ENCODE measurements around the gene SLC22A1. TPM values are rescaled to one million over a fixed set of nuclear protein-coding genes. Genes with fewer than 3 reads are reported as not detected.
A peak's percentile ranks its signal among the peaks of the same experiment; 100 is the strongest.

SLC22A1 gene
- polyA plus RNA-seq, 1 donor: 0.77 TPM

DNA sequence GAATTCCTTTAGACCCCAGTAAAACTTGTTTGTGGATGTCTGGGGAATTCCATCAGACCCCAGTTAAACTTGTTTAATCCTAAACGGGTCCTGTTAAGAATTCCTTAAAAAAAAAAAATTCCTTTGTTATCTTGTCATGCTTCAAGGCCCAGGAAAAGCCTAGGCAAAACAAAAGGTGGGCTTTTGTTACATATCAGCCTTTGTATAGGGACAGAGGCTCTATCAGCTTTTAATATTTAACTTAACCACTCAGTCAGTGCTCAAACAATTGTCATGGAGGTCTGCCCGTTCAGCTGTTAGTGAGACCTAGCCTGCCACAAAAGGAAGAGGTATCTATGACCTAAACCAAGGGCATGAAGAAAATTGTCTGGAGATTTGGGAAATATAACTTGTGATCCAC is 53.1 kb downstream of the SLC22A1 start:
- DNase-seq: no peak

DNA sequence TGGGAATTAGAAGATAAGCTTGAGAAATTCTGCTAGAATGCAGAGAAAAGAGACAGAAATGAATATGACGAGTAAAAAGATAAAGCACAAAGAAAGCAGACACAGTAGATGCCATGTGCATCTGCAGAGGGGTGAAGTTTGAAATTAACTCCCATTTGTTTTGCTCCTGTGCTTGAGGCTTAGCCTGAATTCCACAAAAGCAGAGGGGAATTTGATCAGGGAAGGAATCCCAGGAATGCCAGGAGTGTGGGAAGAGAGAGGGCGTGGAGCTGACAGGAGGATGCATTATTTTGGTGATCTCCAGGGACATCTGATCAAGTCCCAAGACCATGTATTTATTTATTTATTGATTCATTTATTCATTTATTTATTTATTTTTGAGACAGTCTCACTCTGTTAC is 55.6 kb downstream of the SLC22A1 start:
- no peak for DNase-seq

GRCh38 chr6:160178271-160178670 is 56.7 kb downstream of the SLC22A1 start:
- no peak for DNase-seq

- DNase-seq: no peak
Observed at GRCh38 chr6:160180706-160181105, 59.1 kb downstream of the SLC22A1 start.

DNA sequence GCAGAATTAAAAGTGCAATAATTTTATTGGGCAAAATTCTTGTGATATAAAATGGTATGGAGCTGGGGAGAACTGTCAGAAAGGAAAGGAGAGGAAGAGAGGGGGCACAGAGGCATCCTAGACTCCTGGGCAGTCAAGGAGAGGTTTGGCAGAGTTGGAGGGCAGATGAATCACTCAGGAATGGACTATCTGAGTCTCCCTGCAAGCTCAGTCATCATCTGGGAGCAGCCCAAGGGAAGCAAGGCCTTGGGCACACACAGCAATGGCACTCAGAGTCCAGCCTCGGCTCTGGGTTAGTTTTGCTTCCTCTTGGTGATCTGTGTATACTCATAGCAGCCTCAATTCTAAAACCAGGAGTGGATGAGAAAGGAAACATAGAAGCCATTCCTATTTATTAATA is 67.2 kb downstream of the SLC22A1 start:
- no peak for DNase-seq

GRCh38 chr6:160190081-160190480 is 68.5 kb downstream of the SLC22A1 start:
- no peak for DNase-seq

- DNase-seq: no peak
Observed at GRCh38 chr6:160190973-160191372, 69.4 kb downstream of the SLC22A1 start.

DNA sequence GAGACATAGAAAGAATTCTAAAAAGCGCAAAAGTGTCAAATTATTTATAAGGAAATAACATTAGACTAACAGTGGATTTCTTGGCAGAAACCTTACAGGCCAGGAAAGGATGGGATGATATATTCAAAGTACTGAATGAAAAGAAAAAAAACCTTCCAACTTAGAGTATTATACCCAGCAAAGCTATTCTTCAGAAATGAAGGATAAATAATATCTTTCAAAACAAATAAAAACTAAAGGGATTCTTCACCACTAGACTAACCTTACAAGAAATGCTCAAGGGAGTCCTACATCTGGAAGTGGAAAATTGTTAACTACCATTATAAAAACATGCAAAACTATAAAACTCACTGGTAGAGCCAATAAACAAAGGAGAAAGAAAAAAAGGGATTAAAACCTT is 71.2 kb downstream of the SLC22A1 start:
- DNase-seq: no peak

GRCh38 chr6:160194808-160195207 is 73.2 kb downstream of the SLC22A1 start:
- DNase-seq: no peak

DNA sequence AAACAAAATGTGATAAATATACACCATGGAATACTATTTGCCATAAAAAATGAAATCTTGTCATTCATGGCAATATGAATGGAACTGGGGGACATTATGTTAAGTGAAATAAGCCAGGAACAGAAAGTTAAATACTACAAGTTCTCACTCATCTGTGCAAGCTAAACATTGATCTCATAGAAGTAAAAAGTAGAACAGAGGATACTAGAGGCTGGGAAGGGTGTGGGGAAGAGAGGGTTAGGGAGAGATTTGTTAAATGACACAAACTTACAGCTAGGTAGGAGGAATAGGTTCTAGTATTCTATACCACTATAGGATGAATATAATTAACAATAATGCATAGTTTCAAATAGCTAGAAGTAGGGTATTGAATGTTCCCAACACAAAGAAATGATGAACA is 76.0 kb downstream of the SLC22A1 start:
- DNase-seq: no peak

DNA sequence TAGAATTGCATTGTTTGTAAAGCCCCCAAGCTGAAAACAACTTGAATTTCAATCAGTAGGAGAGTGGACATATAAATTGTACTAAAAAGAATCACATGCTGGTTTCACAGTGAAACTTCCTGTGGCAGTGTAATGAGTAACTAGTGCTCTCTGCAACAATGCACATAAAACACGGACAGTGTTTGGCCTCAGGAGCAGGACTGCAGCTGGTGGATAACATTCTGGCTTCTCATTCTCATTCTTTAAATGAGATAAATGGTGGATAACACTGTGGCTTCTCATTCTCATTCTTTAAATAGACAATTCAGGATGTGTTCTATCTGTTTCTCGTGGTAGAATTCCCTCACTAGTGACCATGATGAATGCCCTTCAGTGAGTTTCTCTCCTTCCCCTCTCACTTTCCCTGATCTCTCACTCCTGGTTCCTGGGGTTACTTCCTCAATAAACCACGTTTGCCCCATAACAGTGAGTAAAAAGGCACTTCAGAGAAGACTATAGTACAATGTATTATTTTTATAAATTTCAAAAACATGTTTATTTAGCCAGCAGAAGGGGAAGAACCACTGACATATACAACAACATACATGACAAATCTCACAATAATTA is 77.1 kb downstream of the SLC22A1 start:
- DNase-seq: no peak

- DNase-seq: peak; percentile 17
Observed at GRCh38 chr6:160201061-160201460, 79.4 kb downstream of the SLC22A1 start.

GRCh38 chr6:160202411-160202810 is 80.8 kb downstream of the SLC22A1 start:
- no peak for DNase-seq

DNA sequence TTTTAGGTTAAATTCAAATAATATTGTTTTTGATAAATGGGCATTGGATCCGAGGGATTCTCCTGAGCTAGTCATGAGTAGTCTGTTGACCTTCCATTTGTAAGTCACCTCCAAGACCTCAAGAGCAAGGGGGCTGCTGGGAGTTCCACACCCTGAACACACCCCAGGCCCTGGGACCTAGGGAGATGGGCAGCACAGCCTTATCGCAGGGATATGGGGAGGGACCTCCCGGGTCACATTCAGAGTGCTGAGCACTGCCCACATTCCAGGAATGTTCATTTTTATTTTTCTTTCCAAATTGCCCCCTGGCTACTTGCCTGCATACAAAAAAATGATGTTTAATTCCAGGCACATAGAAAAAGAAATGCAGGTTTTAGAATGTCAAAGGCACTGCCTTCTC is 81.5 kb downstream of the SLC22A1 start:
- no peak for DNase-seq

DNA sequence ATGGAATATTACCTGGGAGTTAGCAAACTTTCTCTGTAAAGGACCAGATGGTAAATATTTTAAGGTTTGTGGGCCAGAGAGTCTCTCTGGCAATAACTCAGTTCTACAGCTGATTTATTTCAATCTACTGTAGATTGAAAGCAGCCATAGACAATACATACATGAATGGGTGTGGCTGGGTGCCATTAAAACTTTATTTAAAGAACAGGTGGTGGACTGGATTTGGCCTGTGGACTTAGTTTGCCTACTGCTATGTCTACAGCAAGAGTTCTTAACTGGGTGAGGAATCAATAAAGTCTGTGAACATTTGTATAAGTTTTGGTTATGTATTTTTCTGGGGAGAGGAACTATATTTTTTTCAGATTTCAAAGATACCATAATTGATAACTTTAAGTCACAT is 81.9 kb downstream of the SLC22A1 start:
- no peak for DNase-seq

DNA sequence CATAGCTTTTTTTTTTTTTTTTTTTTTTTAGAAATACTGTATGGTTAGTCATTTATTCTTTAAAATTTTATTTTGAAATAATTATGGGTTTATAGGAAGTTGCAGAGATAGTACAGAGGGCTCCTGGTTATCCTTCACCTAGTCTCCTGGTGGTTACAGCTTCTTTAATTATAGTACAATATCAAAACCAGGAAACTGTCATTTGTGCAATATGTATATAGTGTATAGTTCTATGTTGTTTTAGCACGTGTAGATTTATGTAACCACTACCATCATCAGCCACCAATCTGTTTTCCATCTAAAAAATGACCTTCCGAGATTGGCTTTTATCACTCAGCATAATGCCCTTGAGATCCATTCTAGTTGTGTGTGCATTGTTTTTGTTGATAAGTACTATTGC is 82.3 kb downstream of the SLC22A1 start:
- DNase-seq: no peak

GRCh38 chr6:160204710-160205109 is 83.1 kb downstream of the SLC22A1 start:
- DNase-seq: no peak

DNA sequence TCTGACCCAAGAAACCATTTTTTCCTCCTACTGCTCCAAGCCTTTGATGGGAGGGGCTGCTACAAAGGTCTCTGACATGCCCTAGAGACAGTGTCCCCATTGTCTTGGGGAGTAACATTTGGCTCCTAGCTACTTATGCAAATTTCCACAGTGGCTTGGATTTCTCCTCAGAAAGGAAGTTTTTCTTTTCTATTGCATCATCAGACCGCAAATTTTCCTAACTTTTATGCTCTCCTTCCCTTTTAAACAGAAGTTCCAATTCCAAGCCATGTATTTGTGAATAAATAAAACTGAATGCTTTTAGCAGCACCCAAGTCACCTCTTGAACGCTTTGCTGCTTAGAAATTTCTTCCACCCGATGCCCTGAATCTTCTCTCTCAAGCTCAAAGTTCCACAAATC is 86.0 kb downstream of the SLC22A1 start:
- no peak for DNase-seq

Other genes starting within 250 kb of the SLC22A1 start
- 0.25 TPM for gene MAS1, start 230.8 kb upstream of the SLC22A1 start, polyA plus RNA-seq (ENCODE audit: insufficient read length)
- 146 TPM for gene IGF2R, start 152.7 kb upstream of the SLC22A1 start, polyA plus RNA-seq (ENCODE audit: insufficient read length)
- gene SLC22A2, start 137.0 kb downstream of the SLC22A1 start, polyA plus RNA-seq (ENCODE audit: insufficient read length): not detected
- gene SLC22A3, start 226.6 kb downstream of the SLC22A1 start, polyA plus RNA-seq (ENCODE audit: insufficient read length): 8.7 TPM